TTC549 (cell line): ENCODE results near the gene OBSCN.

Source experiments
- FAIRE-seq: peaks from 2 replicates; lab custom pipeline; 2012; peaks lifted over from hg19 to GRCh38; lab: Jason Lieb, UNC

OBSCN gene

DNA sequence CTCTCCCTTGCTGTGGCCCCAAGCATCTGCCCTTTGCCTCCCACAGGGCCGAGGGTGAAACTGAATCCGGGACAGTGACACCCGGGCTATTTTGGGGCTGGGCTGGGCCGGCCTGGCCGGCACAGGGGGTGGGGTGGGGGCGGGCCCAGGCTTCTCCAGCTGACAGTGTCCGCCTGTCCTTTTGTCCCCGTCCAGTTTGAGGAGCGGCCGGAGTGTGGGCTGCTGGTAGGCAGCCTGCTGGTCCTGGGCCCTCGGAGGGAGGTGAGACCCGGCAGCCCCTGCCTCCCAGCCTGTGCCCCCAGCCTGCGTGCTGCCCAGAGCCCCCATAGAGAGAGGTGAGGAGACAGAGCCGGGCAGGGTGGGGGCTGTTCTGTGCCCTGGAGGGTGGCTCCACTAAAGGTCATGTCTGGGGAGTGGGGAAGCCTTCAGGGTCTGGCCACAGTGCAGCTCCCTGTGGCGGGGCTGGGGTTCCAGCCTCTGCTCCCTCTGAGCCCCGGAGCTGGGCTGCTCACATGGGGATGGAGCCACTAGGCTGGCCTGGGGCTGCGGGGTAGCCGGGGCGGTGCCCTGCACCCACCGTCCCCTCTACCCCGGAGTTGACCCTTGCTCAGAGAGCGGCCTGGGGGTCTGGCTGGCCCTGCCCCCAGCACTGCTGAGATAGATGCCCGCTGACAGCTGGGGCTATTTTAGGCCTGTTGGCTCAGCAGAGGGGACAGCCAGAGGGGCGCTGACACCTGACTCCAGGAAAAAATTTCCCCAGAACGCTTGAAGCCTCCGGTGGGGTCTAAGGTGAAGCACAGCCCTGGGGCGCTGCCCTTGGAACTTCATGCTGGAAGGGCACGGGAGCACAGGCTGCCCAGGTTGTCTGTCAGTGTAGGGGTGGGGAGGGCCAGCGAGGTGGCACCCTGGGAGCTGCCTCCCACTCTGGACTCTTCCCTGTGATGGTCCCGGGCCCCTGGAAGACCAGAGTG, at the start of gene OBSCN:
Gene OBSCN (plus strand): TSS at position 194 of the 971 bp plus-strand sequence. CDS start 3,740 bp downstream, outside the sequence.
- FAIRE-seq: no peak

GRCh38 chr1:228158151-228159007, 49.5 kb upstream of the OBSCN start:
- FAIRE-seq: no peak

DNA sequence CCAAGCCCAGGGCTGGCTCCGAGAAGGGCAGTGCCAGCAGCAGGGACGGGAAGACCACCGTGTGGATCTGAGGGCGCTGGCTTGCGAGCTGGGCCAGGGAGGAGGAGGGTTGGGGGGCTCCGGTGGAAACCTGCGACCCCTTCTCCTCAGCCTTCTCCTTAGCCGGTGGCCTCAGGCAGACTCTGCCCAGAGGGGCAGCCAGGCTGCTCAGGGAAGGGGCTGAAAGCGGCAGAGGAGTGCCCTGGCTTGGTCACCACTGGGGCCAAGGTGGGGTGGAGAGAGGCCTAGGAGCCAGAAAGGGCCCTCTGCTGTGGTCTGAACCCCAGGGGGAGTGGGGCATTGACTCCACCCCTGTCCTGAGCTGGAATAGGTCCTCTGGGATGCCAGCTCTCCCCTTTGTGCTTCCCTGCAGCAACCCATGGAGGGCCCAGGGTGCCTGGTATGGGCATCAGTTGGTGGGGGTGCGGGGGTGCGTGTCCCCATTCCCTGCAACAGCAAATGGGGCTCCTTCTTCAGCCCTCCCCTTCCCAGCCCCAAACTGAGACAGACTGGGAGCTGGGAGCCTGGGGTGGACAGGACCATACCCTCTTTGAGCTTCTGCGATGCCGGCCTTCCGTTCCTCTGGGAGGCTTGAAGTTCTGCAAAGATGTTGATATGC, 48.7 kb upstream of the OBSCN start:
- no peak for FAIRE-seq

DNA sequence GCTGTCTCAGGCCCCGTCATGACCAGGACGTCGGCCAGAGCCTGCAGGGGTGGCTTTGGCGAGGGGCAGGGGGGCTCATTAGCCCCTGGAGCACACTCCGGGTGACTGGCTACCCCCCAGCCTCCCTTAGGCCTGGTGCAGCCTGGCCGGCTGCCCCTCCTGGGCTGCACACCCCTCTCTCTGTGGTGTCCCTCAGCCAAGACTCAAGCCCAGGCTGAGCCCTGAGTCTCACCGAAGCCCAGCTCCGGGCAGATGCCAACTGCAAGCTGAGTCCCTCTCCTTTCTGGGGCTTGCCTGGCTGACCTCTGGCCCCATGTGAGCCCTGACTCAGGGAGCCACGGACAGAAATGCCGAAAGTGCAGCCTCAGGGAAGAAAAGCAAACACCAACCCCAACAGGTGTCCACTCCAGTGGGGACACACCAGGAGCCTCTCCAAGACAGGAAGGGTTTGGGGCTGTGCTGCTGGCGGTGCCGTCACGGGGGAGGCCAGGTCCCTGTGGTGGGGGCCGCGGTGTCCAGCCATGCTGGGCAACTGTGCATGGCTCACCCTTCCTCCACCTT, 47.6 kb upstream of the OBSCN start:
- FAIRE-seq: no peak

DNA sequence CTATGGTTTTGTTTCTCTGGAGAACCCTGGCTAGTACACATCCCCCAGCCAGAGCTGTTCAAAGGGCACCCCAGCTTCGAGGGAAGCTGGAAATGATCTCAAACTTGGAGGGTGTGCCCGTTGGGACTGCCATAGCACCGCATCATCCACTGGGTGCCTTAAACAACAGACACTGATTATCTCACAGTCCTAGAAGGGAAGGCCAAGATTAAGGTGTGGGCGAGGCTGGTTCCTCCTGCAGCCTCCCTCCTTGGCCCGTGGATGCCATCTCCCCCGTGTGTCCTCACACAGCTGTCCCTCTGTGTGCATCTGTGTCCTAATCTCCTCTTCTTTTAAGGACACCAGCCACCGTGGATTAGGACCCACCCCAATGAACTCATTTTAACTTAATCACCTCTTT, 46.5 kb upstream of the OBSCN start:
- no peak for FAIRE-seq

DNA sequence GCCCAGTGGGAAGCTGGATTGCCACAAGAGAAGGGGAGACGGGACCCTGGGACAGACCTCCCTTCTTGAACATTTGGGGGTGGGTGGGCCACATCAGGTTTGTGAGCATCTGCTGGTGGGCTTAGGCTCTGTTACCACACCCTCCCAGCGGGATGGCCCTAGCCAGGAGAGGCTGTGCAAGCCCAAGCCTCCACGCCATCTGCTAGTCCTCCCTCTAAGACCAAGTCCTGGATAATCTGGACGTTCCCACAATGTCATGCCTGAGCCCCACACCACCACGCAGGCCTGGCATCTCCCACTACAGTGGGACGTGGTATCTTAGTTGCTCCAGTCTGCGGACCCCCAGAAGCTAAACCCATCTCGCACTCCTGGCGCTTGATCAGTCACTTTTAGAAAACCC, 46.0 kb upstream of the OBSCN start:
- no peak for FAIRE-seq

DNA sequence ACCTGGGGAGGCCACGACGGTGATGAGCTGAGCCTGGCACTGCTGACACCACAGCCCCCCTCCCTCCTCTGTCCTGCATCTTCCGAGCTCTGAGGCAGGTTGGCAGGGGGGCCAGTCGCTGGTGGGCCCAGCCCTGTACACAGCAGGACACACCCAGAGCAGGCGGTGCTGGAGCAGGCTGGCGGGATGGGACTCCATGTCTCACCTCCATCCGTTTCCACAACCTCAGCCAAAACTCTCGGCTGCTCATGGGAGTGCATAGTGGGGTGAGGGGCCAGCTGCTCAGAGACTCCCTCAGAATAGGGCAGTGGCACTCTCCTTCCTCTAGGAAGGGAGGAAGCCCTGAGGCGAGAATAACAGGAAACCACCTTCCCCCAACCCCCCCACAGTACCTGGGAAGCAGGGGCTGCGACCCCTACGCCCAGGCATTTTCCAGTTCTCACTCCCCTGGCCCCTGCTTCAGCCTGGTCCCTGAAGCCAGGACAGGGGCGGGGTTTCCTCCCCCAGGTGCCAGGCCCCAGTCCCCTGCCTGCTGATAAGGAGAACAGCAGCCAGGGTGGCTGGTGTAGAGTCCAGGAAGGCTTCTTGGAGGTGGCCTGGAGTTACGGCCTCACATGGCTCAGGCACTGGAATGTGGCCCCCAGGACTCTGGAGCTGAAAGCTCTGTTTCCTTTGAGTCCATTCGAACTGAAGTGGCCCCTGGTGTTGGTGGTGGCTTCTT, 45.4 kb upstream of the OBSCN start:
- no peak for FAIRE-seq

GRCh38 chr1:228163007-228163753, 44.7 kb upstream of the OBSCN start:
- no peak for FAIRE-seq

- no peak for FAIRE-seq
These were observed 43.9 kb upstream of the OBSCN start for GRCh38 chr1:228163776-228164519.

DNA sequence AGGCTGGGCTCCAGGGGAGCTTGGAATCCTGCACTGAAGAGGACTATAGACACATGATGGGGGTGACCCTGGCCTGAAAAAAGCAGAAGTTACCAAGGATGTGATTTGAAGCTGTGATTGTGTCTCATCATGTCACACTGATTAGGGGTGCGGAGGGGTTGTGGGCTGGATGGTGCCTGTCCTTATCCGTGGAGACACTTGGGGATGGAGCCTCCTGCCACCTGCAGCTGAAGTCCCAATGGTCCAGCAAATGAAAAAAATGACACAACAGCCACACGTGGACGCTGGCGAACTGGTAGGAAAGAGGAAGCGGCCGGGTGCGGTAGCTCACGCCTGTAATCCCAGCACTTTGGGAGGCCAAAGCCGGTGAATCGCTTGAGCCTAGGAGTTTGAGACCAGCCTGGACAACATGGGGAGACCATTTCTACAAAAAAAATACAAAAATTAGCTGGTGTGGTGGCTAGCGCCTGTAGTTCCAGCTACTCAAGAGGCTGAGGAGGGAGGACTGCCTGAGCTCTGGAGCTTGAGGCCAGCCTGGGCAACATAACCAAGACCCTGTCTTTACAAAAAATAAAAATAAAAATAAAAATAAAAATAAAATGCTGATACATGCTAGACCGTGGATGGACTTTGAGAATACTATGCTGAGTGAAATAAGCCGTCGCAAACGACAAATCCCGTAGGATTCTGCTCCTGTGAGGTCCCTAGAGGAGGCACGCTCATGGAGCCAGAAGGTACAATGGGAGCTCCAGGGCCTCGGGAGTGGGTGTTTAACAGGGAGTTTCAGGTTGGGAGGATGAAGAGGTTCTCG, 43.1 kb upstream of the OBSCN start:
- no peak for FAIRE-seq

DNA sequence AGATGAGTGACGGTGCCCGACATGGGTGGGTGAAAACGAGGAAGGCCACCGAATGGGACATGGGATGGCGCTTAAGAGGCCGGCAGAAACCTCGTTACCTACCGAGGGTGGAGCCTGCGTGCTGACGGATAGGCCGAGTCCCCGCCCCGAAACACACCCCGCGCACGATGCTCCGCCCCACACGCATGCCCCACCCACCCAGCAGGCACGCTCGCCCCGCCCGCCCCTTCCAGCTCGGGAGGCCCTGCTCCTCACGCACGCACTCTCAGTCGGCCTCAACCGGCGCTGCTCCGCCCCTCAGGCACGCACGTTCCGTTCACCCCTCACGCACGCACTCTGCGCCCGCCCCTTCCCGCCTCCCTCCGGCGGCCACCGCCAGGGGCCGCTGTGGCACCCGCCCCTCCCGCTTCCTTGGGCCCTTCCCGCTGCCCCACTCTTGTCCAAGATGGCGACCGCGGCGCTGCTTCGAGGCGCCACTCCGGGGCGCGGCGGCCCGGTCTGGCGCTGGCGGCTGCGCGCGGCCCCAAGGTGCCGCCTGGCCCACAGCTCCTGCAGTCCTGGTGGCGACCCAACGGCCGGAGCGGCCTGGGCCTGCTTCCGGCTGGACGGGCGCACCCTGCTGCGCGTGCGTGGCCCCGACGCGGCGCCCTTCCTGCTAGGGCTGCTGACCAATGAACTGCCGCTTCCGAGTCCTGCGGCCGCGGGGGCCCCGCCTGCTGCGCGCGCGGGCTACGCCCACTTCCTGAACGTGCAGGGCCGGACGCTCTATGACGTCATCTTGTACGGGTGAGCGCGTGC, 42.3 kb upstream of the OBSCN start, which contains the start of gene IBA57:
Gene IBA57 (plus strand): TSS at position 433 of the 798 bp plus-strand sequence. CDS start 13 bp downstream, at position 446.
- FAIRE-seq: peak; percentile 46

GRCh38 chr1:228166170-228166936, 41.5 kb upstream of the OBSCN start:
- no peak for FAIRE-seq

- no peak for FAIRE-seq
These were observed 39.1 kb upstream of the OBSCN start for GRCh38 chr1:228168563-228169270.

- FAIRE-seq: no peak
These were observed 38.5 kb upstream of the OBSCN start for GRCh38 chr1:228169345-228169744.

DNA sequence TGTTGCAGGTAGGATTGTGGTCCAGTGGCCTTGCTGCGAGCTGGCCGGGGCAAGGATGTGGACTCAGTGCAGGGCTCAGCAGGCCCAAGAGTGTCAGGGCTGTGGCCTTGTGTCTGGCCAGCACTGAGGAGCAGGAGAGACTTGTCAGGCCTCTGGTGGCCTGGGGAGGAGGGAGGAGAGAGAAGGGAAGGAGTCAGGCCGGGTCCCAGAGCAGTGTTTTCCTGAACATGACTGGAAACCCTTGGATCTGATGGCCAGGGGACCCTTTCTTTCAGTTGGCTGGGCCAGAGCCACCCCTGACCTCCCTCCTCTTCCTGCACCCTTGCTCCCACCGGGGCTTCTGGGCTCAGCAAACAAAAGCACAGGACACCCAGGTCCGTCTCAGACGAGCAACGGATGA, 37.2 kb upstream of the OBSCN start:
- no peak for FAIRE-seq

DNA sequence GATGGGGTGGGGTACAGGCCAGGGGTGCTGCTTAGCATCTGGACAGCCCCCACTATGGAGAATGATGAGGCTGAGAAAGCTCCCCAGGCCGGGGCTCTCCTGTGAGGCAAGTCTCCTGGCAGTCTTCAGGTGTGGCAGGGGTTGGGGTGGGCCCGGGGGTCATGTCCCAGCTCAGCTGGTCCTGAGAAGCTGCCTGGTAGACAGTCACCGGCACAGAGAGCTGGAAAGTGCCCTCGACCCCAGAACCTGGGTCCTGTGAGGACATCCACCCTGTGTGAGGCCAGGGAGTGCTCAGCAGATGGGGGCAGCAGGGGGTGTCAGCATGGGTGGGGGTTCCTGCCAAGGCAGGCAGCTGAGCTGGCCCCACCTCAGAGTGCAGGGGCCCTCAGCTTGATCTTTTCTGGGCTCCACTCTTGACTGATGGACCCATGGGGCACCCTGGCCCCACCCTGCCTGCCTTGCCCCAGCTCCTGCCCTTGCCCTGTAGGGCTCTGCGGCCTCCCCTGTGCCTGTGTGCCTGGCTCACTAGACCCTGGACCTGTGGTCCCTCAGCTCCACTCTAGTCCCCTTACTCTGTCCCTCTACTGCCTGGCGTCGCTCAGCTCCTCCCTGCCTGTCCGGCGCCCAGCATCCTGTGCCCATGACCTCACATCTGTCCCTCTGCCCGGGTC, 36.5 kb upstream of the OBSCN start:
- FAIRE-seq: no peak
